AG09309 (cell line): ENCODE results near the gene NKAIN4.

Experiments used
- DNase-seq: peaks from one replicate; pipeline ENCODE4 v3.0.0-alpha.2; 2010; ENCODE audit warnings: low read depth
- H3K4me3 ChIP-seq: 2 replicates; pipeline ENCODE4 v1.5.1; 2011; ENCODE audit warnings: mild to moderate bottlenecking, low read depth, low read length, moderate library complexity; ENCODE audit not compliant: control insufficient read depth
- TF ChIP-seq, protein P1 (sequence below): IDR thresholded peaks from 2 replicates; pipeline ENCODE4 v1.5.1; 2011; ENCODE audit warnings: mild to moderate bottlenecking, low read depth, low read length, inconsistent platforms; ENCODE audit not compliant: insufficient read depth, control insufficient read depth; ENCODE audit errors: missing control alignments

Gene NKAIN4

GRCh38 chr20:63293456-63293855, 39.2 kb upstream of the NKAIN4 start:
- H3K4me3 ChIP-seq = no peak overlapping the region
- TF ChIP-seq, protein P1, sequence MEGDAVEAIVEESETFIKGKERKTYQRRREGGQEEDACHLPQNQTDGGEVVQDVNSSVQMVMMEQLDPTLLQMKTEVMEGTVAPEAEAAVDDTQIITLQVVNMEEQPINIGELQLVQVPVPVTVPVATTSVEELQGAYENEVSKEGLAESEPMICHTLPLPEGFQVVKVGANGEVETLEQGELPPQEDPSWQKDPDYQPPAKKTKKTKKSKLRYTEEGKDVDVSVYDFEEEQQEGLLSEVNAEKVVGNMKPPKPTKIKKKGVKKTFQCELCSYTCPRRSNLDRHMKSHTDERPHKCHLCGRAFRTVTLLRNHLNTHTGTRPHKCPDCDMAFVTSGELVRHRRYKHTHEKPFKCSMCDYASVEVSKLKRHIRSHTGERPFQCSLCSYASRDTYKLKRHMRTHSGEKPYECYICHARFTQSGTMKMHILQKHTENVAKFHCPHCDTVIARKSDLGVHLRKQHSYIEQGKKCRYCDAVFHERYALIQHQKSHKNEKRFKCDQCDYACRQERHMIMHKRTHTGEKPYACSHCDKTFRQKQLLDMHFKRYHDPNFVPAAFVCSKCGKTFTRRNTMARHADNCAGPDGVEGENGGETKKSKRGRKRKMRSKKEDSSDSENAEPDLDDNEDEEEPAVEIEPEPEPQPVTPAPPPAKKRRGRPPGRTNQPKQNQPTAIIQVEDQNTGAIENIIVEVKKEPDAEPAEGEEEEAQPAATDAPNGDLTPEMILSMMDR = no peak
- DNase-seq = no peak

DNA sequence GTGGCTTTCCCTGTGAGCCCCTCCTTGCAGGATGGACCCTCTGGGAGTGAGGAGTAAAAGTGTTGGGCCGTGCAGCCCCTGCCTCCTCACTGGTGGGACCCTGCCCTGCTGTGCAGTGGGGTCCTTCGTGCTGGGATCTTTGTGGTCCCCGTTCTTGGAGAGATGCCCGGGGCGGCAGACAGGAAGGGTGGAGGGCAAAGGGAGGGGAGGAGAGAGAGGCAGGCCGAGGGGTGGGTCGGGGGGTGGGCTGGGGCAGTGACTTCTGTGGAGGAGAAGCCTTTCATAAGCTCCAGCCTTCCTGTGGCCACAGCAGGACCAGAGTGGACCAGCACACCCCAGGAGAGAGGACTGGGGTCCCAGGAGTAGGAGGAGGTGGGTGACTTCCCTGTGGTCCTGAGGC, 38.6 kb upstream of the NKAIN4 start, which contains the start of gene COL20A1:
Gene COL20A1 (plus strand): TSS at position 283 of the 400 bp plus-strand sequence. CDS start 1,922 bp downstream, outside the sequence.
- DNase-seq = no peak
- TF ChIP-seq, protein P1 = no peak
- H3K4me3 ChIP-seq = no peak within 1 kb of the TSS

GRCh38 chr20:63292292-63292701, 38.0 kb upstream of the NKAIN4 start:
- DNase-seq = no peak
- no peak overlapping the region for H3K4me3 ChIP-seq
- TF ChIP-seq, protein P1 = no peak

DNA sequence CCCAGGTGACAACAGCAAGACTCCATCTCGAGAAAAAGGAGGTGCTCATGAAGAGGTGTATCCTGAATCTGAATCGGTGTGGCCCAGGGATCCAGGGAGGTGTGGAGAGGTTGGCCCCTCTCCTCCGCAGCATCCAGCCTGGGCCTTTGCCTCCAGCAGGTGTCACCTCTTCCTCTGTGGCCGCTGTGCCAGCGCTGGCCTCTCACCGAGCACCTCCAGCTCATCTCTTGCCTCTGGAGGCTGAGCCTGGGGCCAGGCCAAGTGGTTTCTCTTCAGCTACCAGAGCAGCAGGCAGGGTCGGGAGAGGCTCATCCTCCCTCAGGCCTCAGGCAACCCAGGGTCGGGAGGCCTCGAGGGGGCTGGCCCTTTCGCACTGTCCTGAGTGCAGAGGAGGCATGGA, 37.5 kb upstream of the NKAIN4 start:
- TF ChIP-seq, protein P1 = no peak
- H3K4me3 ChIP-seq = no peak overlapping the region
- no peak for DNase-seq

DNA sequence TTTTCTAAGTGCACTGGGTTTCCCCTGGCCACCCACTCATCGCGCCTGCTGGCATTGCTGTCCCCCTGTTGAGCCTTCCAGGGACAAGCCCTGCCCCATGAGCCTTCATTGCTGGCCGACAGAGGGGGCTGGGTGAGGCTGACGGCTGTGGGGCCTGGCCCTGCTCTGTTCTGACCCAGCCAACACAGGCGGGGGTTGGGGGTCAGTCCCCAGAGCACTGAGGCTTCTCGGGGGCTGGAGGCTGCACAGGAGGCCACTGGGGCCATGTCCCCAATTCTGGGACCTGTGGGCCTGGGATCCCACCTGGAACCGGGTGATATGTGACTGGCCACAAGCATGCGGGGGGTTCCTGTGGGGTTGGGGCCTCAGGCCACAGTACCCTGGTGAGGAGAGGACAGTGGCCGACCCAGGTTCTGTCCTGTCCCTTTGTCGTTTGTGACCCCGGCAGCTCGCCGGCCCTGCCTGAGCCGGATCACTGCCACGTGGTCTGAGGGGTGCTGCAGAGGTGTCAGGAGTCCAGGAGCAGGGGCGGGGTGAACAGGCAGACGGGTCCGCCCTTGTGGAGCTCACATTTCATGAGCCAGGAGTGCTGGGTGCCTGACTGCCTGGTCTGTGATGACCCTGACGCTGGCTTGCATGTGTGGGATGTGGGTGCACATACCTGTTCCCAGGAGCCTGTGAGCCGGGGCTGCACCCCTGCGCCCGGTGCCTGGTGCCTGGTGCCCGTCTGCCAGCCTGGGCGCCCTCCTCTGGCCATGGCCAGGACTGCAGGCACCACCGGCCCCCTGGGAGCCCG, 36.6 kb upstream of the NKAIN4 start:
- TF ChIP-seq, protein P1 = peak; percentile 74
- DNase-seq = no peak
- no peak overlapping the region for H3K4me3 ChIP-seq

GRCh38 chr20:63290136-63290676, 35.9 kb upstream of the NKAIN4 start:
- DNase-seq = no peak
- TF ChIP-seq, protein P1 = no peak
- H3K4me3 ChIP-seq = no peak overlapping the region
